Immature natural killer cell (primary cell): Measurements from ENCODE around the gene SLITRK5. TPM values are rescaled to one million over a fixed set of nuclear protein-coding genes. Genes with fewer than 3 reads are reported as not detected.

ENCODE experiments used
- DNase-seq, 3 donors: peaks; one replicate each; pipeline ENCODE4 v3.0.0; 2022; ENCODE audit warnings: mixed read lengths in 1 of 3
- H3K27ac Mint-ChIP-seq, 6 donors: one replicate each; pipeline ENCODE4 v1.8.0; 2020; ENCODE audit warnings: mixed read lengths in 6 of 6, mild to moderate bottlenecking in 5 of 6, inconsistent platforms in 4 of 6, moderate library complexity in 3 of 6
- H3K27me3 Mint-ChIP-seq, 3 donors: one replicate each; pipeline ENCODE4 v1.8.0; 2020 to 2021; ENCODE audit warnings: low read depth in 3 of 3, mild to moderate bottlenecking in 3 of 3, mixed read lengths in 3 of 3, moderate library complexity in 3 of 3, inconsistent platforms in 1 of 3
- H3K36me3 Mint-ChIP-seq, 3 donors: one replicate each; pipeline ENCODE4 v1.8.0; 2020; ENCODE audit warnings: mixed read lengths in 3 of 3, inconsistent platforms in 2 of 3, mild to moderate bottlenecking in 2 of 3
- H3K4me1 Mint-ChIP-seq, 2 donors: one replicate each; pipeline ENCODE4 v1.8.0; 2020; ENCODE audit warnings: inconsistent platforms in 2 of 2, mild to moderate bottlenecking in 2 of 2, mixed read lengths in 2 of 2, moderate library complexity in 1 of 2
- H3K4me3 Mint-ChIP-seq, 5 donors: one replicate each; pipeline ENCODE4 v1.8.0; 2020; ENCODE audit warnings: mild to moderate bottlenecking in 5 of 5, mixed read lengths in 5 of 5, inconsistent platforms in 3 of 5, moderate library complexity in 3 of 5
- H3K9me3 Mint-ChIP-seq, 6 donors: one replicate each; pipeline ENCODE4 v1.8.0; 2020; ENCODE audit warnings: mild to moderate bottlenecking in 6 of 6, mixed read lengths in 6 of 6, inconsistent platforms in 4 of 6, moderate library complexity in 3 of 6
- polyA plus RNA-seq, 3 donors: library from polyadenylated mRNA; unstranded; fragments of 300-500 nt; fragmentation: Illumina TruSeq; gene quantifications; one replicate each; pipeline ENCODE4 v1.2.3, GENCODE V29; 2021

The SLITRK5 gene
- under 1 TPM in 2 of 3 donors, not detected in 1; 0.07 to 0.16 TPM for polyA plus RNA-seq

DNA sequence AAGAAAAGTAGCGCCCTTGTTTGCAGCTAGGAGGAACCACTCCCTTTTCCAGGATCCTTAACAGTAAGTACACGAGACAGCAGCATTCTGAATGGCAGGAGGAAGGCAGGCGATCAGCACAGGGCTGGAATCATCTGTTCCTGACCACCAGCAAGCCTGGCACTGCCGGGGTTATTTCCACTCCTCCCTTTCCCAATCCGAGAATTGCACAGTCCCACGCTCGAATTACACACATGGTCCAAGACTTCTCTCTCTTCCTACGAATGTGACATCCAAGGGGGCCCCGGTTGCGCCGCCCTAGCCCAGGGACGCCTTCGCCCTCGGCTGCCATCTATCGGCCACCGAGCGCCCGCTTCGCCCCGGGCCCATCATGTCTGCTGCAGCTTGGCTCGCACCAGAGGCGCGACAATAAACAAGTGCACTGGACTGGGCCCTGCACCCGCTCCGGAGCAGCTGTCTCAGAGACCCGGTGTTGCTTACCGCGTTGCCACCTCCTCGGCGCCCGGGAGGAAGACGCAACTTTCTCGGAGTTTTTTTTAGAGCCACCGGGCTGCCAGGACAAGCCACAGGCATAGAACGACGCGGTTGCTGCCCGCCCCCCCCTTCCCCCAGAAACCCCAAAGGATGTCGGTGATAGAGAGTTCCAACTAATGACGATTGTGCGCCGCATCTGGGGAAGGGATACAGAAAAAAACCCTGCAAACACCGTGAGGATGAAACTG is at the start of gene SLITRK5:
Gene SLITRK5 (plus strand): TSS at position 341 of the 722 bp plus-strand sequence. CDS start 4,018 bp downstream, outside the sequence.
- peak; percentile 62 to 69 (median 66) for DNase-seq
- Mint-ChIP-seq H3K27me3 (peaks cover 18 to 33% (median 31%) of the 10 kb centered on the region in 3 donors), H3K9me3 (peaks cover 0 to 3% (median 0%) of the 10 kb centered on the region in 6 donors), H3K27ac (peak within 1 kb of the TSS in 5 of 6 donors; percentile 8 to 65 (median 57)), H3K4me3 (peak within 1 kb of the TSS; percentile 91 to 97 (median 94)), H3K4me1 (peaks cover 33 to 39% of the 10 kb centered on the region in 2 donors), H3K36me3 (peaks cover 0 to 4% (median 0%) of the 10 kb centered on the region in 3 donors)

GRCh38 chr13:87622971-87623370 is 48.2 kb upstream of the SLITRK5 start:
- Mint-ChIP-seq H3K36me3 (no peaks in the 10 kb centered on the region), H3K4me1 (no peaks in the 10 kb centered on the region), H3K4me3 (no peak overlapping the region), H3K27me3 (no peaks in the 10 kb centered on the region), H3K27ac (no peak overlapping the region), H3K9me3 (no peaks in the 10 kb centered on the region)
- no peak for DNase-seq

DNA sequence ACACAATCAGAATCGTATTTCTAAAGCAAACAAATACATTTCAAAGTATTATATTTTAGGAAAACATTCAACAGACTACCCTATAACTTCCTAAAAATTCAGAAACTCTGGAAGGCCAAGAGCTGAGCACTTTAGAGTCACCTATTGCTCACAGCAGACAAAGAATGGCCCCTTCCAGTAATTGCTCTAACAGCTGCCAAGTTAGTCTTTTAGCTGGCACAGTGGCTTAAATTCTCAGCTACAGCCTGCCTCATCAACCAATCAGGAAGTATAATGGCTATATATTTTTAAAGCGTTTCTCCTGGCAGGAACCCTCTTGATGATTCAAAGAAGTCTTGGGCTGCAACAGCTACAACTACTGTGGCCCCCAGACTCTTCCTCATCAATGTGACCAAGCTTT is 14.9 kb upstream of the SLITRK5 start:
- H3K27me3 Mint-ChIP-seq: peaks cover 0 to 2% (median 0%) of the 10 kb centered on the region in 3 donors
- no peaks in the 10 kb centered on the region for H3K36me3 Mint-ChIP-seq
- H3K9me3 Mint-ChIP-seq: peaks cover 0 to 4% (median 0%) of the 10 kb centered on the region in 6 donors
- no peaks in the 10 kb centered on the region for H3K4me1 Mint-ChIP-seq
- no peak overlapping the region for H3K27ac Mint-ChIP-seq
- no peak overlapping the region for H3K4me3 Mint-ChIP-seq
- DNase-seq: no peak

DNA sequence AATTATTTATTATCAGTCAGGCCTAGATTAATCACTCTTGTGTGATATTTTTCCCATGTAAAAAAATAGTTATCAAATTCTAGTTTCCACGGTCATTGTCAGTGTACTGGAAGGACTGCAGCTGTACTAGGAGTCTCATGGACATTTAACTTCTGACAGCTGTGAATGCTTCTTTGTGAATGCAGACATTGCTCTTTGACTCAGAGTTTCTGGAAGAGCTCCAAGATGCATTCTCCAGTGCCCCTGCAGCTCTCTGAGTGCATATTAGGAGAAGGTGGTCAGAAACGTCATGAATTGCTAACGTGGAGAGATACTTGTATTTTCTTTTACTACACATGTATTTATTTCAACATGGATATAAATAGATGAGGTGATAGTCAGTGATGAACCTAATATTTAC is 9.7 kb upstream of the SLITRK5 start:
- no peak overlapping the region for H3K27ac Mint-ChIP-seq
- no peak for DNase-seq
- H3K36me3 Mint-ChIP-seq: no peaks in the 10 kb centered on the region
- peaks cover 0 to 2% (median 0%) of the 10 kb centered on the region in 3 donors for H3K27me3 Mint-ChIP-seq
- peaks cover 0 to 2% (median 0%) of the 10 kb centered on the region in 6 donors for H3K9me3 Mint-ChIP-seq
- no peaks in the 10 kb centered on the region for H3K4me1 Mint-ChIP-seq
- no peak overlapping the region for H3K4me3 Mint-ChIP-seq

- Mint-ChIP-seq H3K9me3 (peaks cover 0 to 2% (median 0%) of the 10 kb centered on the region in 6 donors), H3K4me3 (no peak overlapping the region), H3K27me3 (peaks cover 1 to 8% (median 4%) of the 10 kb centered on the region in 3 donors), H3K36me3 (no peaks in the 10 kb centered on the region), H3K4me1 (peaks cover 12 to 14% of the 10 kb centered on the region in 2 donors), H3K27ac (no peak overlapping the region)
- no peak for DNase-seq
Observed at GRCh38 chr13:87666831-87667230, 4.3 kb upstream of the SLITRK5 start.

DNA sequence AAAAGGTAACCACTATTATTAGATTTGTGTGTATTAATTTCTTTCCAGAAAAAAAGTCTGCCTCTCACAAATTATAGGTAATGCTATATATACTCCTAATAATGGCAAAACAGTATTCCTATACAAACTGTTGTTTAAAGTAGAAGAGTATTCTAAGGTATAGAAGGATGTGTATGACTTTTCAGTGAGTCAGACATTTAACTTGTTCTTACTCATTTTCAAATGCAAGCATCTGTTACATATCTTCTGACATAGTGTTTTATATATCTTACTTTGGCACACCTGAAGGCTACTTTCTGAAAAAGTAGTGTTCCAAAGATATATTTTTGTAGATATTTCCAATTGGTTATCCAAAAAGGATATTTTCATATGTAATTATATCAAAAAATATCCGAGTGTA is 3.5 kb upstream of the SLITRK5 start:
- peaks cover 3 to 10% (median 4%) of the 10 kb centered on the region in 3 donors for H3K27me3 Mint-ChIP-seq
- peaks cover 0 to 3% (median 0%) of the 10 kb centered on the region in 3 donors for H3K36me3 Mint-ChIP-seq
- peaks cover 14 to 18% of the 10 kb centered on the region in 2 donors for H3K4me1 Mint-ChIP-seq
- DNase-seq: no peak
- no peak overlapping the region for H3K4me3 Mint-ChIP-seq
- H3K9me3 Mint-ChIP-seq: peaks cover 0 to 2% (median 0%) of the 10 kb centered on the region in 6 donors
- H3K27ac Mint-ChIP-seq: no peak overlapping the region

DNA sequence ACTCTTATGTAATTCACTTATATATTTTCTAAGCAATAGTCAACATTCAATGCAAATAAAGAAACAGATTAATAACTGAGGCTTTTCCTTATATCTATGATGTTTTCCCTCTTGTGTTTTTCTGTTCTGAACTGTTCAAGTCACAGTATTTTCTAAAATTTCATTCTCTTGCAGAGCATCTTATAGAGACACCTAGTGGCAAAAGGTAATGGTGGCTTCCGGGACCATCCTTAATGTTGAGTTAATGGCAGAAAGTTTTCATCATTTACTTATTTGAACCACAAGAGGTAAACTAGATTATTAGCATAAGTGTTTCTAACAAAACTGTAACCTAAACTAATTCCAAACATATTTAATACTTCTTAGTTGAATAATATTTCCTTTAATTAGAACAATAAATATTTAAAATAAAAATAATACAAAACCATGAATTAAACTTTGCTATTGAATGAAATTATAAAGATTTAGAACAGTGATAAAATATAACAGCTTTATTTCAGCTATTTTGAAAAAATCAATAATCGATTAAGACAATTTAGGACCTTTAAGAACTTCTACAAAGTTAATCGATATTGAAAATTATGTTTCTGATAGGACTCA is 1.7 kb upstream of the SLITRK5 start:
- peaks cover 18 to 27% (median 18%) of the 10 kb centered on the region in 3 donors for H3K27me3 Mint-ChIP-seq
- H3K9me3 Mint-ChIP-seq: peaks cover 0 to 3% (median 0%) of the 10 kb centered on the region in 6 donors
- no peak overlapping the region for H3K27ac Mint-ChIP-seq
- peaks cover 31 to 36% of the 10 kb centered on the region in 2 donors for H3K4me1 Mint-ChIP-seq
- no peak for DNase-seq
- H3K36me3 Mint-ChIP-seq: peaks cover 0 to 4% (median 0%) of the 10 kb centered on the region in 3 donors
- H3K4me3 Mint-ChIP-seq: no peak overlapping the region

GRCh38 chr13:87671753-87672605 is 808 bp downstream of the SLITRK5 start:
- no peak for DNase-seq
- H3K27ac Mint-ChIP-seq: peak overlapping the region in 4 of 6 donors; percentile 34 to 65 (median 58)
- peaks cover 23 to 37% (median 32%) of the 10 kb centered on the region in 3 donors for H3K27me3 Mint-ChIP-seq
- H3K4me3 Mint-ChIP-seq: peak overlapping the region; percentile 91 to 97 (median 94)
- H3K36me3 Mint-ChIP-seq: peaks cover 0 to 4% (median 0%) of the 10 kb centered on the region in 3 donors
- peaks cover 41 to 46% of the 10 kb centered on the region in 2 donors for H3K4me1 Mint-ChIP-seq
- H3K9me3 Mint-ChIP-seq: peaks cover 0 to 3% (median 0%) of the 10 kb centered on the region in 6 donors

DNA sequence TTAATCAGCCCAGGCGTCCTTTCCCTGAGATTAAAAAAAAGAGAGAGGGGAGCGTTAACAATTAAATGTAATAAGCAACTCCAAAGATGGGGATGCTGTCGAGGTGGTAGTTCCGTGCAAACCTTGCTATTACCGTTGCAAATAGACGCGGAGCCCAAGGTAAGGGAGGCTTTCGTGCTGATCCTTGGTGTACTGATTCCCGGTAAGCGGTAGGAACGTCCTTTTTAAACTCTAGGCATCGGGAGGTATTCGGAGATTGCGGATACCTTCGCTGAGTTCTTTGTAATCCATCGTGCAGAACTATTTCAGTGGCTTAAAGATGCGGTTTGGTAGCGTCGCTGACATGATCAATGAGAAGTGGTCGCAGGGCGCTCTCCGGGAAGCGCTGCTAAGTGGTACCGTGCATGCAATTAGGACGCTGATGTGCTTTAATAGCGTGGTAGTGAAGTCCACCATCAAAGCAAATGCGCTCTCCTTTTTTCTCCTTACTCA is 3.1 kb downstream of the SLITRK5 start:
- peaks cover 23 to 50% (median 41%) of the 10 kb centered on the region in 3 donors for H3K27me3 Mint-ChIP-seq
- H3K9me3 Mint-ChIP-seq: peaks cover 0 to 3% (median 0%) of the 10 kb centered on the region in 6 donors
- H3K36me3 Mint-ChIP-seq: peaks cover 0 to 4% (median 0%) of the 10 kb centered on the region in 3 donors
- H3K4me1 Mint-ChIP-seq: peaks cover 54 to 66% of the 10 kb centered on the region in 2 donors
- H3K27ac Mint-ChIP-seq: no peak overlapping the region
- H3K4me3 Mint-ChIP-seq: peak overlapping the region; percentile 81 to 92 (median 82)
- no peak for DNase-seq

GRCh38 chr13:87675851-87676250 is 4.7 kb downstream of the SLITRK5 start:
- peaks cover 50 to 61% of the 10 kb centered on the region in 2 donors for H3K4me1 Mint-ChIP-seq
- H3K27me3 Mint-ChIP-seq: peaks cover 23 to 49% (median 41%) of the 10 kb centered on the region in 3 donors
- peak overlapping the region in 3 of 5 donors; percentile 34 to 42 (median 40) for H3K4me3 Mint-ChIP-seq
- peaks cover 0 to 4% (median 0%) of the 10 kb centered on the region in 3 donors for H3K36me3 Mint-ChIP-seq
- DNase-seq: no peak
- peaks cover 0 to 3% (median 0%) of the 10 kb centered on the region in 6 donors for H3K9me3 Mint-ChIP-seq
- no peak overlapping the region for H3K27ac Mint-ChIP-seq

DNA sequence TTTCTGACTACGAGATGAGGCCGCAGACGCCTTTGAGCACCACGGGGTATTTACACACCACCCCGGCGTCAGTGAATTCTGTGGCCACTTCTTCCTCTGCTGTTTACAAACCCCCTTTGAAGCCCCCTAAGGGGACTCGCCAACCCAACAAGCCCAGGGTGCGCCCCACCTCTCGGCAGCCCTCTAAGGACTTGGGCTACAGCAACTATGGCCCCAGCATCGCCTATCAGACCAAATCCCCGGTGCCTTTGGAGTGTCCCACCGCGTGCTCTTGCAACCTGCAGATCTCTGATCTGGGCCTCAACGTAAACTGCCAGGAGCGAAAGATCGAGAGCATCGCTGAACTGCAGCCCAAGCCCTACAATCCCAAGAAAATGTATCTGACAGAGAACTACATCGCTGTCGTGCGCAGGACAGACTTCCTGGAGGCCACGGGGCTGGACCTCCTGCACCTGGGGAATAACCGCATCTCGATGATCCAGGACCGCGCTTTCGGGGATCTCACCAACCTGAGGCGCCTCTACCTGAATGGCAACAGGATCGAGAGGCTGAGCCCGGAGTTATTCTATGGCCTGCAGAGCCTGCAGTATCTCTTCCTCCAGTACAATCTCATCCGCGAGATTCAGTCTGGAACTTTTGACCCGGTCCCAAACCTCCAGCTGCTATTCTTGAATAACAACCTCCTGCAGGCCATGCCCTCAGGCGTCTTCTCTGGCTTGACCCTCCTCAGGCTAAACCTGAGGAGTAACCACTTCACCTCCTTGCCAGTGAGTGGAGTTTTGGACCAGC is 5.3 kb downstream of the SLITRK5 start:
- peak overlapping the region in 1 of 6 donors; percentile 28 for H3K27ac Mint-ChIP-seq
- H3K4me3 Mint-ChIP-seq: peak overlapping the region; percentile 34 to 94 (median 87)
- H3K27me3 Mint-ChIP-seq: peaks cover 23 to 49% (median 40%) of the 10 kb centered on the region in 3 donors
- DNase-seq: no peak
- H3K36me3 Mint-ChIP-seq: peaks cover 0 to 4% (median 0%) of the 10 kb centered on the region in 3 donors
- H3K9me3 Mint-ChIP-seq: peaks cover 0 to 3% (median 0%) of the 10 kb centered on the region in 6 donors
- peaks cover 44 to 55% of the 10 kb centered on the region in 2 donors for H3K4me1 Mint-ChIP-seq

GRCh38 chr13:87677043-87677495 is 5.9 kb downstream of the SLITRK5 start:
- Mint-ChIP-seq H3K4me3 (peak overlapping the region; percentile 84 to 94 (median 87)), H3K27me3 (peaks cover 18 to 49% (median 38%) of the 10 kb centered on the region in 3 donors), H3K27ac (peak overlapping the region in 2 of 6 donors; percentile 28 to 67), H3K4me1 (peaks cover 42 to 52% of the 10 kb centered on the region in 2 donors), H3K36me3 (peaks cover 0 to 4% (median 0%) of the 10 kb centered on the region in 3 donors), H3K9me3 (peaks cover 0 to 1% (median 0%) of the 10 kb centered on the region in 6 donors)
- no peak for DNase-seq
